Stimulated activated CD4-positive, alpha-beta T cell treated with anti-CD3 and anti-CD28 coated beads, Interleukin-1b, Interleukin-23, amount 100 ng/mL, for 48 hours (primary cell): ENCODE measurements around the gene PLRG1.

Source experiments
- DNase-seq: peaks from one replicate; pipeline ENCODE4 v3.0.0-alpha.2; 2020

PLRG1 gene

GRCh38 chr4:154516318-154517029, 33.7 kb downstream of the PLRG1 start:
- DNase-seq, result no peak

- no peak for DNase-seq
Measured at GRCh38 chr4:154511981-154512380, 38.2 kb downstream of the PLRG1 start.

- no peak for DNase-seq
Measured at GRCh38 chr4:154511548-154511947, 38.7 kb downstream of the PLRG1 start.

GRCh38 chr4:154507156-154507555, 43.0 kb downstream of the PLRG1 start:
- no peak for DNase-seq

- no peak for DNase-seq
Measured at GRCh38 chr4:154506253-154506652, 43.9 kb downstream of the PLRG1 start.

GRCh38 chr4:154503598-154503997, 46.6 kb downstream of the PLRG1 start:
- DNase-seq, result no peak

GRCh38 chr4:154502111-154502510, 48.1 kb downstream of the PLRG1 start:
- no peak for DNase-seq

GRCh38 chr4:154497889-154498288, 52.3 kb downstream of the PLRG1 start:
- DNase-seq, result no peak

GRCh38 chr4:154495867-154496266, 54.3 kb downstream of the PLRG1 start:
- DNase-seq, result no peak

- DNase-seq, result no peak
Measured at GRCh38 chr4:154492288-154492687, 57.9 kb downstream of the PLRG1 start.

- DNase-seq, result peak; percentile 9
Measured at GRCh38 chr4:154491341-154492271, 58.6 kb downstream of the PLRG1 start, which contains the start of gene DCHS2. TSS of gene DCHS2 (minus strand) at chr4:154491799. CDS start at chr4:154491355, 444 bp downstream.

- peak; percentile 23 for DNase-seq
Measured at GRCh38 chr4:154490583-154491340, 59.4 kb downstream of the PLRG1 start.

GRCh38 chr4:154490234-154490582, 60.0 kb downstream of the PLRG1 start:
- DNase-seq, result no peak

- no peak for DNase-seq
Measured at GRCh38 chr4:154489558-154490233, 60.5 kb downstream of the PLRG1 start.

GRCh38 chr4:154487145-154487544, 63.1 kb downstream of the PLRG1 start:
- no peak for DNase-seq

- no peak for DNase-seq
Measured at GRCh38 chr4:154485127-154485773, 65.0 kb downstream of the PLRG1 start.
